ENCODE results near the gene YPEL2.

GRCh38 chr17:59342681-59343131 is 11.3 kb downstream of the YPEL2 start:
- TF ChIP-seq ZNF629 (tag by site-specific recombination; IDR thresholded peaks at IDR 0.05) (no peak), ZNF645 (tag by site-specific recombination; IDR thresholded peaks at IDR 0.05) (no peak), CTCF (tag by site-specific recombination; IDR thresholded peaks at IDR 0.05) (no peak), ZBTB20 (tag by site-specific recombination; IDR thresholded peaks at IDR 0.05) (no peak), ZNF747 (tag by site-specific recombination; IDR thresholded peaks at IDR 0.05) (no peak), ZBTB26 (tag by site-specific recombination; optimal IDR thresholded peaks at IDR 0.05) (no peak), ZNF174 (tag by site-specific recombination; IDR thresholded peaks at IDR 0.05) (no peak), ZNF529 (tag by site-specific recombination; IDR thresholded peaks at IDR 0.05; ENCODE audit: insufficient replicate concordance) (no peak), REST (tag by site-specific recombination; IDR thresholded peaks at IDR 0.05) (no peak), ZNF398 (tag by site-specific recombination; IDR thresholded peaks at IDR 0.05) (no peak)

All from HEK293 (cell line).